ENCODE data around the gene UFM1.
"Not testable (repeated sequence)": the region's sequence is repeated elsewhere in the genome, so short reads cannot be mapped to it uniquely, and the experiment has no call there.

Gene UFM1

GRCh38 chr13:38349390-38350113 lies at the start of gene UFM1:
Gene UFM1 (plus strand): TSS chr13:38349851. CDS start chr13:38349920, 69 bp downstream.
- in situ Hi-C loops (cut with HindIII; ENCODE audit: low sequenced_read_pairs): no loop called here

- in situ Hi-C loops (cut with HindIII; ENCODE audit: low sequenced_read_pairs): no loop called here
These were observed 48.4 kb upstream of the UFM1 start for GRCh38 chr13:38301236-38301635.

GRCh38 chr13:38303816-38304320 lies 45.8 kb upstream of the UFM1 start:
- in situ Hi-C loops (cut with HindIII; ENCODE audit: low sequenced_read_pairs): no loop called here

GRCh38 chr13:38308736-38309135 lies 40.9 kb upstream of the UFM1 start:
- in situ Hi-C loops (cut with HindIII; ENCODE audit: low sequenced_read_pairs): no loop called here

GRCh38 chr13:38309397-38309796 lies 40.3 kb upstream of the UFM1 start:
- in situ Hi-C loops (cut with HindIII; ENCODE audit: low sequenced_read_pairs): no loop called here

GRCh38 chr13:38311175-38311574 lies 38.5 kb upstream of the UFM1 start:
- in situ Hi-C loops (cut with HindIII; ENCODE audit: low sequenced_read_pairs): not testable (repeated sequence)

GRCh38 chr13:38316129-38316528 lies 33.5 kb upstream of the UFM1 start:
- in situ Hi-C loops (cut with HindIII; ENCODE audit: low sequenced_read_pairs): no loop called here

- in situ Hi-C loops (cut with HindIII; ENCODE audit: low sequenced_read_pairs): no loop called here
These were observed 28.0 kb upstream of the UFM1 start for GRCh38 chr13:38321654-38322053.

GRCh38 chr13:38325426-38325825 lies 24.2 kb upstream of the UFM1 start:
- in situ Hi-C loops (cut with HindIII; ENCODE audit: low sequenced_read_pairs): no loop called here

GRCh38 chr13:38328699-38329098 lies 21.0 kb upstream of the UFM1 start:
- in situ Hi-C loops (cut with HindIII; ENCODE audit: low sequenced_read_pairs): no loop called here

- in situ Hi-C loops (cut with HindIII; ENCODE audit: low sequenced_read_pairs): no loop called here
These were observed 14.8 kb upstream of the UFM1 start for GRCh38 chr13:38334845-38335244.

GRCh38 chr13:38338089-38338488 lies 11.6 kb upstream of the UFM1 start:
- in situ Hi-C loops (cut with HindIII; ENCODE audit: low sequenced_read_pairs): no loop called here

GRCh38 chr13:38340624-38341023 lies 9.0 kb upstream of the UFM1 start:
- in situ Hi-C loops (cut with HindIII; ENCODE audit: low sequenced_read_pairs): no loop called here

- in situ Hi-C loops (cut with HindIII; ENCODE audit: low sequenced_read_pairs): no loop called here
These were observed 8.4 kb upstream of the UFM1 start for GRCh38 chr13:38341149-38341692.

GRCh38 chr13:38346764-38347163 lies 2.9 kb upstream of the UFM1 start:
- in situ Hi-C loops (cut with HindIII; ENCODE audit: low sequenced_read_pairs): no loop called here

GRCh38 chr13:38348861-38349389 lies 726 bp upstream of the UFM1 start:
- in situ Hi-C loops (cut with HindIII; ENCODE audit: low sequenced_read_pairs): no loop called here

- in situ Hi-C loops (cut with HindIII; ENCODE audit: low sequenced_read_pairs): no loop called here
These were observed 515 bp downstream of the UFM1 start for GRCh38 chr13:38350114-38350617.

GRCh38 chr13:38355595-38356119 lies 6.0 kb downstream of the UFM1 start:
- in situ Hi-C loops (cut with HindIII; ENCODE audit: low sequenced_read_pairs): no loop called here

- in situ Hi-C loops (cut with HindIII; ENCODE audit: low sequenced_read_pairs): no loop called here
These were observed 9.0 kb downstream of the UFM1 start for GRCh38 chr13:38358684-38359083.

- in situ Hi-C loops (cut with HindIII; ENCODE audit: low sequenced_read_pairs): no loop called here
These were observed 12.1 kb downstream of the UFM1 start for GRCh38 chr13:38361542-38362262.

- in situ Hi-C loops (cut with HindIII; ENCODE audit: low sequenced_read_pairs): no loop called here
These were observed 13.6 kb downstream of the UFM1 start for GRCh38 chr13:38363219-38363618.

Measured in DLD1 (cell line).